CD14-positive monocyte (primary cell): ENCODE data around the gene INSYN2B. TPM values are rescaled to one million over a fixed set of nuclear protein-coding genes. Genes with fewer than 3 reads are reported as not detected.

Source experiments
- DNase-seq, 3 donors: peaks; one replicate each; pipeline ENCODE4 v3.0.0-alpha.2; 2011 to 2022
- H2AFZ ChIP-seq: 2 replicates; pipeline ENCODE4 v1.6.0; 2012; ENCODE audit warnings: mild to moderate bottlenecking, low read depth, low read length, inconsistent platforms; ENCODE audit not compliant: insufficient read depth, poor library complexity, severe bottlenecking
- H3K27ac ChIP-seq, 2 donors: 1 replicate in 1 of 2; 2 replicates in 1 of 2; pipeline ENCODE4 v1.5.1; 2012 to 2013; ENCODE audit warnings: low read length in 2 of 2, control low read depth in 1 of 2, inconsistent platforms in 1 of 2, low read depth in 1 of 2, mild to moderate bottlenecking in 1 of 2
- H3K27me3 ChIP-seq, 2 donors: one replicate each; pipeline versions ENCODE4 v1.6.0 to v1.6.1; 2011 to 2013; ENCODE audit warnings: low read length in 2 of 2; ENCODE audit not compliant: control insufficient read depth in 2 of 2, insufficient read depth in 2 of 2
- H3K36me3 ChIP-seq, 2 donors: replicated peaks in 1 of 2; 1 replicate in 1 of 2; 2 replicates in 1 of 2; pipeline versions ENCODE4 v1.5.1 to v1.6.1; 2012 to 2013; ENCODE audit warnings: low read length in 2 of 2, control low read depth in 1 of 2, inconsistent platforms in 1 of 2, mild to moderate bottlenecking in 1 of 2; ENCODE audit not compliant: insufficient read depth in 2 of 2, control insufficient read depth in 1 of 2
- H3K4me1 ChIP-seq, 2 donors: 1 replicate in 1 of 2; 2 replicates in 1 of 2; pipeline versions ENCODE4 v1.5.1 to v1.6.1; 2012 to 2013; ENCODE audit warnings: low read length in 2 of 2, control low read depth in 1 of 2, inconsistent platforms in 1 of 2, mild to moderate bottlenecking in 1 of 2, moderate library complexity in 1 of 2; ENCODE audit not compliant: insufficient read depth in 2 of 2, control insufficient read depth in 1 of 2
- H3K4me2 ChIP-seq: replicated peaks from 2 replicates; pipeline ENCODE3; 2012; ENCODE audit warnings: low read length, moderate library complexity, mild to moderate bottlenecking; ENCODE audit not compliant: poor library complexity, severe bottlenecking; ENCODE audit errors: extremely low read depth
- H3K4me3 ChIP-seq, 3 experiments: fragments of 200-600 bp in 1 of 3; sonication (generic) in 1 of 3; replicated peaks in 1 of 3; 1 replicate in 2 of 3; 2 replicates in 1 of 3; pipeline ENCODE4 v1.5.1; 2011 to 2013; ENCODE audit warnings: low read length in 3 of 3, mild to moderate bottlenecking in 3 of 3, control low read depth in 2 of 3, low read depth in 2 of 3, inconsistent platforms in 1 of 3, moderate library complexity in 1 of 3
- H3K79me2 ChIP-seq: 2 replicates; pipeline ENCODE4 v1.6.0; 2012; ENCODE audit warnings: mild to moderate bottlenecking, control low read depth, inconsistent platforms, low read length, moderate library complexity; ENCODE audit not compliant: insufficient read depth
- H3K9ac ChIP-seq: 2 replicates; pipeline ENCODE4 v1.6.0; 2017; ENCODE audit warnings: low read length, mild to moderate bottlenecking; ENCODE audit not compliant: insufficient read depth, poor library complexity, severe bottlenecking
- H3K9me3 ChIP-seq, 2 donors: replicated peaks in 1 of 2; 1 replicate in 1 of 2; 2 replicates in 1 of 2; pipeline versions ENCODE4 v1.5.1 to v1.6.1; 2012 to 2013; ENCODE audit warnings: low read length in 2 of 2, control low read depth in 1 of 2; ENCODE audit not compliant: control insufficient read depth in 1 of 2, insufficient read depth in 1 of 2
- H4K20me1 ChIP-seq: 2 replicates; pipeline ENCODE4 v1.6.0; 2012; ENCODE audit warnings: mild to moderate bottlenecking, low read length, control low read depth, moderate library complexity; ENCODE audit not compliant: insufficient read depth
- H3K27ac Mint-ChIP-seq, 7 donors: one replicate each; pipeline ENCODE4 v1.8.0; 2020; ENCODE audit warnings: mild to moderate bottlenecking in 7 of 7, mixed read lengths in 7 of 7, moderate library complexity in 6 of 7, inconsistent platforms in 2 of 7
- H3K27me3 Mint-ChIP-seq, 3 donors: one replicate each; pipeline ENCODE4 v1.8.0; 2021 to 2022; ENCODE audit warnings: low read depth in 3 of 3, mild to moderate bottlenecking in 3 of 3, mixed read lengths in 3 of 3, moderate library complexity in 3 of 3, inconsistent platforms in 1 of 3
- H3K36me3 Mint-ChIP-seq, 2 donors: one replicate each; pipeline ENCODE4 v1.8.0; 2020; ENCODE audit warnings: mixed read lengths in 2 of 2, inconsistent platforms in 1 of 2, mild to moderate bottlenecking in 1 of 2
- H3K4me1 Mint-ChIP-seq: one replicate; pipeline ENCODE4 v1.8.0; 2020; ENCODE audit warnings: mild to moderate bottlenecking, mixed read lengths
- H3K4me3 Mint-ChIP-seq, 2 donors: one replicate each; pipeline ENCODE4 v1.8.0; 2020; ENCODE audit warnings: mild to moderate bottlenecking in 2 of 2, mixed read lengths in 2 of 2, moderate library complexity in 1 of 2
- H3K9me3 Mint-ChIP-seq, 7 donors: one replicate each; pipeline ENCODE4 v1.8.0; 2020 to 2022; ENCODE audit warnings: mixed read lengths in 7 of 7, mild to moderate bottlenecking in 6 of 7, moderate library complexity in 6 of 7, inconsistent platforms in 2 of 7
- CTCF ChIP-seq: fragments of 200-600 bp; IDR thresholded peaks from one replicate; pipeline ENCODE4 v1.8.0; 2022; ENCODE audit warnings: antibody characterized with exemption, mild to moderate bottlenecking
- WGBS: methylation state at CpG from one replicate; pipeline ENCODE4 v1.1.5; 2013; ENCODE audit warnings: missing lambda C conversion rate; ENCODE audit not compliant: insufficient coverage; 5-methylcytosine and 5-hydroxymethylcytosine counted together
- intact Hi-C, 2 donors: fragments of 100-400 bp; cut with micrococcal nuclease; formaldehyde crosslinking; loops; one replicate each; pipeline versions ENCODE4 v1.15.0 to v1.15.1; 2023
- polyA plus RNA-seq, 3 donors: library from polyadenylated mRNA; depleted of rRNA in 1 of 3; unstranded in 2 of 3; stranded (reverse) in 1 of 3; fragments of 300-500 nt in 2 of 3; fragments of >200 nt in 1 of 3; fragmentation: Illumina TruSeq in 2 of 3; gene quantifications; 1 replicate in 2 of 3; 2 replicates in 1 of 3; pipeline ENCODE4 v1.2.3, GENCODE V29; 2012 to 2021

The INSYN2B gene
- polyA plus RNA-seq, 3 donors = 0.17 TPM; not detected in 2

GRCh38 chr5:169917500-169917899 lies 62.8 kb downstream of the INSYN2B start:
- Mint-ChIP-seq H3K36me3 (peaks cover 47 to 53% of the 10 kb centered on the region in 2 donors), H3K27ac (no peak overlapping the region)

GRCh38 chr5:169914766-169915165 lies 65.5 kb downstream of the INSYN2B start:
- no peak for TF ChIP-seq CTCF
- Histone ChIP-seq H3K36me3 (peaks cover 12 to 65% of the 10 kb centered on the region in 2 donors), H3K4me1 (no peaks in the 10 kb centered on the region), H2AFZ (no peak overlapping the region), H3K27ac (no peak overlapping the region), H3K9me3 (no peaks in the 10 kb centered on the region), H3K79me2 (peaks cover 13% of the 10 kb centered on the region), H4K20me1 (peaks cover 100% of the 10 kb centered on the region), H3K27me3 (no peaks in the 10 kb centered on the region), H3K4me3 (no peak overlapping the region), H3K9ac (no peak overlapping the region), H3K4me2 (no peak overlapping the region)
- Mint-ChIP-seq H3K4me1 (peaks cover 4% of the 10 kb centered on the region), H3K36me3 (peaks cover 39 to 59% of the 10 kb centered on the region in 2 donors), H3K27me3 (no peaks in the 10 kb centered on the region), H3K27ac (peak overlapping the region in 2 of 7 donors; percentile 25 to 61), H3K4me3 (no peak overlapping the region), H3K9me3 (no peaks in the 10 kb centered on the region)
- no peak for DNase-seq
- WGBS = 96% methylated on average over 2 of the region's 2 CpGs
- intact Hi-C loops = no loop called here

More at GRCh38 chr5:169917500-169917899, 62.8 kb downstream of the INSYN2B start:
- H3K27ac ChIP-seq = peak overlapping the region in 1 of 2 donors; percentile 1
- no peaks in the 10 kb centered on the region for H3K9me3 Mint-ChIP-seq
- H2AFZ ChIP-seq = no peak overlapping the region
- 94% methylated on average over 2 of the region's 2 CpGs for WGBS
- H3K4me1 Mint-ChIP-seq = peaks cover 2% of the 10 kb centered on the region
- H3K27me3 ChIP-seq = no peaks in the 10 kb centered on the region
- H3K79me2 ChIP-seq = peaks cover 13% of the 10 kb centered on the region
- H3K4me3 Mint-ChIP-seq = no peak overlapping the region
- no peaks in the 10 kb centered on the region for H3K4me1 ChIP-seq
- no peak overlapping the region for H3K9ac ChIP-seq
- no peaks in the 10 kb centered on the region for H3K27me3 Mint-ChIP-seq
- H3K9me3 ChIP-seq = no peaks in the 10 kb centered on the region
- no peak for TF ChIP-seq CTCF
- H3K4me3 ChIP-seq = no peak overlapping the region
- intact Hi-C loops = no loop called here
- peaks cover 22 to 73% of the 10 kb centered on the region in 2 donors for H3K36me3 ChIP-seq
- H3K4me2 ChIP-seq = no peak overlapping the region
- DNase-seq = no peak
- H4K20me1 ChIP-seq = peaks cover 100% of the 10 kb centered on the region
